Stomach (tissue), 4 donors: ENCODE data around the gene FGD3.

Experiments
- CTCF ChIP-seq, 7 experiments: fragments of 450-650 bp in 4 of 7; fragments of 200-600 bp in 3 of 7; sonication (generic) in 3 of 7; IDR thresholded peaks; one replicate each; pipeline ENCODE4 v1.5.1; 2016 to 2019; ENCODE audit warnings: antibody characterized with exemption in 7 of 7, control low read depth in 2 of 7, mild to moderate bottlenecking in 1 of 7
- POLR2A ChIP-seq, 4 donors: fragments of 450-650 bp; IDR thresholded peaks; one replicate each; pipeline ENCODE4 v1.6.1; 2016; ENCODE audit warnings: antibody characterized with exemption in 4 of 4, control low read depth in 2 of 4, mild to moderate bottlenecking in 1 of 4, moderate library complexity in 1 of 4

DNA sequence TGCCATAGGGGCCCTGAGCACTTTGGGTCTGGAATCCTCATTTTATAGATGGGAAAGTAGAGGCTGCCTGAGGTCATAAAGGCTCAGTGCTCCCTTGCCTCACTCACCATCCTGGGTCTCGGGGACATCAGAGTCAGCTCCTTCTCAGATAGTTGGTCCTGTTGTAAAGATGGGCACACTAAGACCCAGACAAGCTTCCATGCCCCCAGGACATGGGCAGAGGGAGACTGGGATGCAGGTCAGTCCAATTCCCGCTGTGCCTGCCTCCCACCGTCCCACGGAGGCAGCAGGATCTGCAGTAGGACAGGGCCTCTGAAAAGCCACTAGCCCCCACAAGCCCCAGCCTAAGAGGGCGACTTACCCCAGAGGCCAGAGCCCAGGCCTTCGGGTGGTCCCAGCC, 92.1 kb downstream of the FGD3 start:
- TF ChIP-seq POLR2A (IDR thresholded peaks at IDR 0.05) (no peak), CTCF (IDR thresholded peaks at IDR 0.05) (no peak)
